ENCODE data around the gene EFNA5.

The EFNA5 gene

DNA sequence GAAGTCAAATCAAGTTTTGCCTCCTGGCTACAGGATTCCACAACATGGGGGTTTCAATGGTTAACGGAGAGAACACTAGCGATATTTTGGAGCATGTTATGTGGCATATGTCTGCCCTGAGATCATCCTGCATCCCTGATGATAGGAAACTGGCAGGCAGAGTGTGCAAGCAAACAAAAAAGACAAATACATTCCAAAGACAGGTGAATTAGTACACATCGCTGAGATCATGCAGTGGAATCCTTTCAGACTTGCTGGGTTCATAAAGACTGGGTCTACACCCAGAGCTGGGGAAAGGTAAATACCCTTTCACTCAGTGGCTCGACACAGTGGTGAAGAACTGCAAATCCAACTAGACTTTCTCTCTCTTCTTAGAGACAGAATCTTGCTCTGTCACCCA is 286.5 kb downstream of the EFNA5 start:
- DNase-seq = no peak

DNA sequence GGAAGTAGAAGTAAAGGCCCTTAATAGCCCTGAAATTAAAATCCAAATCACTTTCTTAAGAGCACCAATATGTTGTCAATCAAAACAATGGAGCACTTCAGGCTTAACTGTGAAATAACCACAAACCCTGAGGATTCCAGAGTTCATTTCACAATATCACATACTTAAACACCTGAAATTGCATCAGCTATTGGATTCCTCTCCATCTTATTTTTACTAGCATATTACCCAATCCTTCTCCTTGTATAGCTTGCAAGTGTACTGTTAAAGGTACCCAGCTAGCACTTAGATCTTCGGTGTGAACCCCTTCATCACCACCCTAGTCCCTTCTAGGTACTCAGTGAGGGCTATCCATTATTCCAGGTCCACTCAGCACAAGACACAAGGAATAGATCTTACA is 287.3 kb downstream of the EFNA5 start:
- DNase-seq = no peak

GRCh38 chr5:107381189-107381856 is 289.4 kb downstream of the EFNA5 start:
- no peak for DNase-seq

DNA sequence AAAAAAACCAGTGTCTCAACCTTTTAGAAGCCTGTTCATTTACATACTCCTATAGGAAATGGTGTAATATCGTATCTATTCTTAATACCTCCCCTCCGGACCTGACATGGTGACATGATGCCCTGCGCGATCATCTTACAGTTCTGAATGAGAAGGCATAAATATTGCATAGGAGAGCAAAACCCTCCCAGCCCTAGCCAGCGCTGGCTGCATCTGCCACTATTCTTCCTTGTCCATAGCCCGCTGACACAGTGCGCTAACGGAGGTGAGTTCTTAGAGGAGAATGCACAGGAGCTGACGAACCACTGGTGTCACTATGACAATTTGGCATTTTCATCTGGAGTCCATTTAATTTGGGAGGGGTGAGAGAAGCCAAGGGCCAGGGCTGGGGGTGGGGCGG is 290.1 kb downstream of the EFNA5 start:
- DNase-seq = no peak

DNA sequence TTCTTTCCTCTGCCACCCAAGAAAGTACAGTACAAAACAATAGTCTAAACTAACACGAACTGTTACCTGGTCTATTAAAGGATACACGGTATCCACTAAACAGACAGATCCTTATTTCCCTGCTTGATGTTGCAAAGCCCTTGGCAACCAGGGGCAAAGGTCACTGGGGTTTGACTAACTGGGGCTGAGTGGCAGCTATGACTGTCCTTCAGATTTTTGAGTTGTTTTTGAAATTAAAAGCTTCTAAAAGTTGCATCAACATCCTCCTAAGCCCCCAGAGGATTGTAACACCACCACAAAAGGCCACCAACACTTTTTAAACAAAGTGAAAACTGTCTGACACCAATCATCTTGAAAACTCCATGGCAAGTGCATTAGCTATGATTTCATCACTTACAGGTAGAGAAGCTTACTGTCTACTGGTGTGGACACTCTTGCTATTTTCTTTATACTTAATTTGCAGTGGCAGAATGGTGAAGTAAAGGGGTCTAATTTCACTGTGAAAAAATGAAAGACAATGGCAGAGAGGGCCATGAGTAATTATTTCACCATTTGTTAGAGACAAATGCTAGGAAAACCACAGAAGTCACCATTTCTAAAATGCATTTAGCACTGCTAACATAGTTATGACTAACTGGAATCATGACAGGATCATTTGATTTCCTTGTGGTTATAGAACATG is 292.4 kb downstream of the EFNA5 start:
- DNase-seq = no peak

GRCh38 chr5:107377277-107377609 is 293.5 kb downstream of the EFNA5 start:
- DNase-seq = no peak

DNA sequence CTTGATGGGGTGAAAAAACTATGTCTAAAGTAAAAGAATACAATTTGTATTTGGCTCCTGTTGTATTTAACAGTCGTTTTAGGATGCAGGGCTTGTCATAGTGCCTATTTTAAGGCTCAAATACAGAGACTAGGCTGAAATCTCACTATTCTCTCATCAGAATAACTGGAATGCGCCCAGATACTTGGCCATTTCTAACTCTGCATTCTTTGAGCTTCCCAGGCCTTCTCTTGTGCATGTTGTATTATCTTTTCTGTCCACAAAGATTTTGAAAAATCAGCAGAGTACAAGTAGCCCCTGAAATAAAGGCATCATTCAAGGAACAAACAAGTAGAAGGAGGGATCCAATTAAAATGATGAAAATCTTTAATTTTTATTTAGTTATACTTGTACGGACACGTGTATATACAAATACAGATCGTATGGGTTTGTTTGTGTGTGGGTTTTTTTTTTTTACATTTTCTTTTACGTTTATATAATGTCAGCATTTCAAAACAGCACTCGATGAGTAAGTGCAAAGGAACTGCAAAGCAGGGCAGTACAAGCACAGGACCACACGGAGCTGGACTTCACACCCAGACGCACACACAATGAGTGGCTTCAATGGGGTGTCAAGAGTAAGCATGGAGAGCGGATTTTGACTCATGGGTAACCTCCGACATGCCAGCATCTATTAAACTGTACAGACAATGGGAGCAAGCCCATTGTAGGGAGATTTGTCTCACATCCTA is 294.0 kb downstream of the EFNA5 start:
- DNase-seq = no peak

DNA sequence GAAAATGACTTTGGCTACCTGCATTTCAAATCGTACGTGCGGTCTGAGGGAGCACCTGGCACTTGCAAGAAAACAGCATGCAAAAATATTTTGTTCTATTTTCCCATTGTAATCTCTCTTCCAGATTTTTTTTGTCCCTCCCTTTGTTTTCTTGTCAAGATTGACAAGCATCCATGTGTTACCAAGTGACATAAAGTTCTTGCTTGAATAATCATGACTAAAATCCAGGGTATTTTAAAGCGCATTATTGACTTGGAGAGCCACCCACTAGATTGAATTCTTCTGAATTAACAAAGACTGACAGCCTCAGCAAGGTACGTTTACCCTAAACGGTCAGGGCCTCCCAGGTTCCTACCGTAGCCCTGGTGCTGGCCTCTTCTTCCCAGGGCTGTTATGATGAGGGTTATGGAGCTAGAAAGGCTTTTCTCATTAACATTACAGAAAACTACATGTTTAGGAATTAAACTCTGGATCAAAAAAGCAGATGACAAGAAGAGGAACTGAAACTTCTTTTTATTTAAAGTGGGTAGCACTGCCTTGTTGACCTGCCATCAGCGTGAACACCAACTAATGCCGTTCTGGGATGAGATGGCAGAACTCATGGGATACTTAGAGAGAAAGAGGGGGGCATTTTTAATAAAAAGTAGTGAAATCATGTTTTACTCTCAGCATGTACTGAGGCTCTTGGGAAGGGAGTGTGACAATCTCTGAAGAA is 297.0 kb downstream of the EFNA5 start:
- no peak for DNase-seq

- DNase-seq = no peak
Observed at GRCh38 chr5:107372723-107373450, 297.9 kb downstream of the EFNA5 start.

DNA sequence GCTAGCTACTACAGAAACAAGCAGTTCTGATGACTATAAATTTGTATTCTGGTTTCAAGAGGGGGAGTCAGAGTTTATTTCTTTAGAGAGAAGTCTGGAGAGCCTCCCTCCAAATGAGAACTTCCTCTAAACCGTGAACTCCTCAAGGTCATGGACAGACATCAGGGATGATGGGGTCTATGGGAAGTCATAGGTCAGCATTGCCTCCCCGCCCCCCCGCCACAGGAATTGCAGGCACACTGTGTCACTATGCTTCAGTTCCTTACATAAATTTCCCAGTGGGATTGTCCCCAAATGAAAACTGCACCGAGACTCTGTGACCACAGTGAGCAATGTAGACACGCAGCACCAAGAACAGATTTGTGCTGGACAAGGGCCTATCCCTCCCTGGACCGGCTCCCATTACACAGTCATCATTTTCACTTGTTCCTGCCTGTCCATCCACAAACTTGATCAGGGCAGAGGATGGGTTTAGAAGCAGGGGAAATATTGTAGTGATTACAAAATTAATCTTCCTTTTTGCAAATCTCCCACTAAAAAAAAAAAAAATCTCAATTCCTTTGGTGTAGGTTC is 300.3 kb downstream of the EFNA5 start:
- no peak for DNase-seq

- DNase-seq = no peak
Observed at GRCh38 chr5:107369622-107370021, 301.1 kb downstream of the EFNA5 start.

DNA sequence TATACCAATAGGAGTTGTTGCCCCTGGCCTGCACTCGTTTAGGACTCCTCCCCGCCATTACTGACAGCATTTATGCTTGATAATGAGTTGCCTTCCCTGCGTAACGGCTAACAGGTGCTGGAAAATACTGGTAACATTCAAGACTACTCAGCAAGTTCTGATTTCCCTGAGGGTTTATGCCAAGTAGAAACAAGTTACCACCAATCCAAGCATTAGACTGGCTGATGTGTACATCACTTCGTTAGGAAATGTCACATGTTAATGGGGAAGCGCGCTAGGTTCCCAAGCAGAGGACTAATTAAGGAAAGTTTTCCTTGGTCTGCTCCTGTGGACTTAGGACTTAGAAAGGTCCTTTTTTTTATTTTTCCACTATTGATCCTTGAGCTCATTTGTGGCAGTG is 302.1 kb downstream of the EFNA5 start:
- DNase-seq = no peak

DNA sequence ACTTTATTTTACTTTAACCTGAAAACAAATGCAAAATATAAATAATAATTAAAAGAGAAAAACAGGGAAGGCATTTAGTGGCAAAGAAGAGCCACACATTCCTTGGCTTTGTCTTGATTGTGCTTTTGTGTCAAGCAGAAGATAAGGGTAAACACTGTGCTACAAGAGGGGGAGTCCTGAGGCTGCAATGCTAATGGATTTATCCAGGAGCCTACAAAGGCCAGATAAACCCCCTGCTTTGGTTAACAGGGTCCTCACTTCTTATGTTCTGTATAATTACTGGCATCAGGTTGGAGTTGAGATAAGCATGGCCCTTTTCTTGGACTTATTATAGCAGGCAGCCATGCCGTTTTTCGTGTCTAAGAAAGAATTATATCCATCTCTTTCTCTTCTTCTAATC is 302.8 kb downstream of the EFNA5 start:
- DNase-seq = no peak

DNA sequence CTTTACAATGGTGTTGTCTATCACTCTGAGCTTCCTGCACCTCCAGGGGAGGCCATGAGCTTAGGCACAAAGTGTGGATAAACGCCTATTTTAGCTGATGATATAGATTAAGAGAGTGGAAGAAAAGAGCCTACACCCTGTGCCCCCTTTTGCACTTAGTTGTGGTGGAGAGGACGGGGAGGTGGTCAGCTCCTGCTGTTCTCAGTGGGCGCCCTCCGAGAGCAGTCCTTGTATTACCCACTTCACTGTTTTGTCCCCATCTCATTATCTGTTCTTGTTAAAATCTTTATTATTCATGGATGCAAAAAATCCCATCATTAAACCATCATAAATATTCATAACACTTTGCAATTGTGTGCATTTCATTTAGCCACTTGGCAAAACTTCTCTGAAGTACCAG is 303.3 kb downstream of the EFNA5 start:
- no peak for DNase-seq

DNA sequence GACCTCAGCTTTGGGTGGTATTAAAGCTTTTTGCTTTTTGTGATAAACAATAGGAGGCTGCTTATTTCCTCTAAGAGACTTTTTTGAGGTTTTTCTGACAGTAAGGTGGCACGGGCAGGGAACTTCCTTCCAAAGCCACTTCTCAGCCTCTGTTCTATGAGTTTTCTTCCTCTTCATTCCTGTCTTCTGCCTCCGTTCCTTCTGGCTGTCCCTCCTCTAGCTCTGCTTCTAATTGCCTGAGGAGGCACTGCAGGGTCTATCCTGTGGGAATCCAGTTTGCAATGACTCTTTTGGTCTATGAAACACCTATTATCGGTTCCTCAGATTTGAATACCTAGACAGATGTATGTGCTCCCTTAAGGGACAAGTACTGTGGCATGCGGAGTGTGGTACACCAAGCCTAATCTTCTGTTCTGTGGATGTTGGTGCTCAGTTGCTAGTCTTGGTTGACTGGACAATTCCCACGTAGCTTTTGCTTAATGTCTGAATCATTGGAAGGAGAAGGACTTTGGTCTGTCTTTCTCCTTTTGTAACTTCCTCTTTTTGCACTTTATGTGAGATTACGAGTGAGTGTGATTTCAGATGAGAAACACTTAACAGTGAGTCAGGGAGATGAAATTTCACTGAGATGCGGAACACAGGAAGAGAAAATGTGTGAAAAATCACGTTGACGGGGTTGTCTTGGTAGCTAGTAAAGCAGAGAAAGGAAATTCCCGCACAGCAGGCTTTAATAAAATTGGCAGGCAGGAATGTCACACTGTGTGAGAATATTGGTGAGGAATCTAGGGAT is 305.2 kb downstream of the EFNA5 start:
- no peak for DNase-seq

DNA sequence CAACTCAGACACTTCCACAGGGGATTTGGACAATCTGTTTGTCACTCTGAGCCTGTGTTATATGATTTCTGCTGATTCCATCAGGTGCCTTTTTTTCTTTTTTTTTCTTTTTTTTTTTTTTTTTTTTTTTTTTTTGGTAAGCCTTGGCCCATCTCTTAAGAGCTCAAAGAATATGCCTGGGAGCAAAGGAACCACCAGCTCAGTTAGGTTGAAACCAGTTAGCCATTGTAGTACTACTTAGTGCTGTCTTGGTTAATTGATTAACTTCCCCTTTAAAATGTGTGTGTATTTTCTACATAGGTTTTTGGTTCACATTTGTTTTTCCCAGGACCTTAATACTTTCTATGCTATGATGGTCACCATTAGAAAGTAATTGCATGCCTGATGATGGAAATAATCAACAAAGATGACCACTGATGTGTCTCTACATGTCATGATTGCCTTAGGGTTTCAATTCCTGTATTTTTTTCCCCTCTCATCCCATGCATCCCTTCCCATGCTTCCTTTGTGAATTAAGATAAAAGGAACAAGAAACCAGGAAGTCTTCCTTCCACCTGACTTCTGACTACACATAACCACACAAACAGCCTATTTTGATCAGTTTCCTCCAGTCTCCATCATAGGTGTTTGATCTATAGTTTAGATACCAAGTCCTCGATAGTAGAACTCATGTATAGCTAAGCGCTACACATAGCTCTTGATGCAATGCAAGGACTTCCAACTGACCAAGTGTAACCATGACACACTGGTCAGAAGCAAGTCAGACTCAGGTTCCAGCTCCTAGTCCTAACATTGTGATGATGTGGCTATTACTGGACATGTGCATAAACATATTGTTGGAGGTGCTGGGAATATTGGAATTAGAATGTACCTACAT is 306.1 kb downstream of the EFNA5 start:
- DNase-seq = no peak

GRCh38 chr5:107363768-107364167 is 307.0 kb downstream of the EFNA5 start:
- DNase-seq = no peak

GRCh38 chr5:107361945-107362344 is 308.8 kb downstream of the EFNA5 start:
- DNase-seq = no peak

DNA sequence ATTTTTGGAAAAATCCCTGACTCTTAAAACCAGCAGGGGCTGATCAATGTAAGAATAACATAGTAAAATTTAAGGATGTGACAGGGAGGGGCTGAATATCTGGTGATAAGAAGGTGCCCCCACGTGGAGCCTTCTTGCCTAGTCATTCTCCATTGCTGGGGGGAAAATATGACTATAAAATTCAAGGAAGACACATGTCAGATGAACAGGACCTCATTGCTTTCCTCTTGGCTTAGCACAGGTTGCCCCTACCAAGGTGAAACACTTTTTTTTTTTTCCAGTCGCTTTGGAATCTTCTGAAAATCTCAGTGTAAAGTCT is 310.9 kb downstream of the EFNA5 start:
- DNase-seq = no peak

- DNase-seq = no peak
Observed at GRCh38 chr5:107359033-107359915, 311.5 kb downstream of the EFNA5 start.
